H9 (cell line): ENCODE data around the gene KIAA0513. TPM values are rescaled to one million over a fixed set of nuclear protein-coding genes. Genes with fewer than 3 reads are reported as not detected.

Experiments used
- DNase-seq: peaks from one replicate; pipeline ENCODE4 v3.0.0-alpha.2; 2017
- H2AFZ ChIP-seq: one replicate; pipeline ENCODE4 v1.6.1; 2013; ENCODE audit warnings: mild to moderate bottlenecking, low read length, control low read depth, moderate library complexity
- H2AK5ac ChIP-seq: 2 replicates; pipeline ENCODE4 v1.6.1; 2013; ENCODE audit warnings: low read length, control low read depth, mixed read lengths; ENCODE audit not compliant: insufficient read length
- H2BK120ac ChIP-seq: one replicate; pipeline ENCODE4 v1.6.1; 2013; ENCODE audit warnings: low read depth, mild to moderate bottlenecking, low read length, control low read depth, inconsistent platforms; ENCODE audit not compliant: poor library complexity, severe bottlenecking
- H2BK12ac ChIP-seq: 2 replicates; pipeline ENCODE4 v1.6.1; 2013; ENCODE audit warnings: low read length, control low read depth, mixed read lengths, low read depth; ENCODE audit not compliant: insufficient read length
- H2BK15ac ChIP-seq: 2 replicates; pipeline ENCODE4 v1.6.1; 2013; ENCODE audit warnings: low read depth, low read length, control low read depth
- H2BK20ac ChIP-seq: one replicate; pipeline ENCODE4 v1.6.1; 2013; ENCODE audit warnings: low read depth, mild to moderate bottlenecking, low read length, control low read depth, inconsistent platforms; ENCODE audit not compliant: poor library complexity, severe bottlenecking
- H2BK5ac ChIP-seq: 2 replicates; pipeline ENCODE4 v1.6.1; 2013; ENCODE audit warnings: low read length, control low read depth, mixed read lengths; ENCODE audit not compliant: insufficient read length
- H3K14ac ChIP-seq: 2 replicates; pipeline ENCODE4 v1.6.1; 2013; ENCODE audit warnings: low read length, control low read depth; ENCODE audit not compliant: insufficient read depth
- H3K18ac ChIP-seq: 2 replicates; pipeline ENCODE4 v1.6.1; 2013; ENCODE audit warnings: low read depth, mild to moderate bottlenecking, mixed read lengths, low read length, control low read depth; ENCODE audit not compliant: insufficient read length
- H3K23ac ChIP-seq: 2 replicates; pipeline ENCODE4 v1.6.1; 2013; ENCODE audit warnings: low read length, control low read depth, mixed read lengths, low read depth; ENCODE audit not compliant: insufficient read length
- H3K23me2 ChIP-seq: 2 replicates; pipeline ENCODE4 v1.6.1; 2013; ENCODE audit warnings: low read depth, mild to moderate bottlenecking, mixed read lengths, low read length, control low read depth; ENCODE audit not compliant: insufficient read length, poor library complexity, severe bottlenecking
- H3K27ac ChIP-seq: 2 replicates; pipeline ENCODE4 v1.5.1; 2013; ENCODE audit warnings: low read length, control low read depth, mixed read lengths, low read depth; ENCODE audit not compliant: insufficient read length
- H3K27me3 ChIP-seq: 2 replicates; pipeline ENCODE4 v1.6.1; 2013; ENCODE audit warnings: low read length, control low read depth, inconsistent platforms; ENCODE audit not compliant: insufficient read depth
- H3K4ac ChIP-seq: 2 replicates; pipeline ENCODE4 v1.6.1; 2013; ENCODE audit warnings: low read depth, mild to moderate bottlenecking, control low read depth, inconsistent platforms, low read length, moderate library complexity
- H3K4me1 ChIP-seq: 2 replicates; pipeline ENCODE4 v1.6.1; 2013; ENCODE audit warnings: low read length, control low read depth, inconsistent platforms; ENCODE audit not compliant: insufficient read depth
- H3K4me2 ChIP-seq: 2 replicates; pipeline ENCODE4 v1.6.1; 2013; ENCODE audit warnings: low read length, control low read depth, mixed read lengths; ENCODE audit not compliant: insufficient read length, insufficient read depth
- H3K56ac ChIP-seq: 2 replicates; pipeline ENCODE4 v1.6.1; 2013; ENCODE audit warnings: low read depth, mild to moderate bottlenecking, mixed read lengths, low read length, control low read depth; ENCODE audit not compliant: insufficient read length
- H3K79me1 ChIP-seq: 2 replicates; pipeline ENCODE4 v1.6.1; 2013; ENCODE audit warnings: low read depth, mild to moderate bottlenecking, moderate library complexity, low read length, control low read depth, inconsistent platforms; ENCODE audit not compliant: insufficient read depth, poor library complexity, severe bottlenecking
- H3K79me2 ChIP-seq: 2 replicates; pipeline ENCODE4 v1.6.1; 2013; ENCODE audit warnings: low read length, control low read depth, inconsistent platforms; ENCODE audit not compliant: insufficient read depth
- H3K9ac ChIP-seq: 2 replicates; pipeline ENCODE4 v1.6.1; 2013; ENCODE audit warnings: low read length, control low read depth, mixed read lengths; ENCODE audit not compliant: insufficient read length; ENCODE audit errors: extremely low read depth
- H3K9me3 ChIP-seq: one replicate; pipeline ENCODE4 v1.6.1; 2013; ENCODE audit warnings: low read depth, low read length, inconsistent platforms; ENCODE audit not compliant: control insufficient read depth
- H3T11ph ChIP-seq: one replicate; pipeline ENCODE4 v1.6.1; 2013; ENCODE audit warnings: mild to moderate bottlenecking, low read length, control low read depth, inconsistent platforms
- H4K20me1 ChIP-seq: one replicate; pipeline ENCODE4 v1.6.1; 2013; ENCODE audit not compliant: control insufficient read depth, insufficient read length, insufficient read depth
- H4K5ac ChIP-seq: 2 replicates; pipeline ENCODE4 v1.6.1; 2013; ENCODE audit warnings: low read depth, mild to moderate bottlenecking, mixed read lengths, low read length, control low read depth; ENCODE audit not compliant: insufficient read length
- H4K8ac ChIP-seq: replicated peaks from 2 replicates; pipeline ENCODE4 v1.6.1; 2013; ENCODE audit warnings: low read length, control low read depth, mixed read lengths, low read depth; ENCODE audit not compliant: insufficient read length
- H4K91ac ChIP-seq: 2 replicates; pipeline ENCODE4 v1.6.1; 2013; ENCODE audit warnings: low read depth, mild to moderate bottlenecking, moderate library complexity, mixed read lengths, low read length, control low read depth; ENCODE audit not compliant: insufficient read length
- H3K27ac Mint-ChIP-seq, 3 experiments: 2 replicates in 2 of 3; 3 replicates in 1 of 3; pipeline ENCODE4 v1.8.0; 2020 to 2021; ENCODE audit warnings: mixed read lengths in 3 of 3, mild to moderate bottlenecking in 1 of 3, moderate library complexity in 1 of 3
- H3K27me3 Mint-ChIP-seq: 2 replicates; pipeline ENCODE4 v1.8.0; 2021; ENCODE audit warnings: low read depth, mild to moderate bottlenecking, moderate library complexity, mixed read lengths
- H3K36me3 Mint-ChIP-seq, 3 experiments: 2 replicates in 2 of 3; 3 replicates in 1 of 3; pipeline ENCODE4 v1.8.0; 2020 to 2021; ENCODE audit warnings: low read depth in 3 of 3, mixed read lengths in 3 of 3; ENCODE audit not compliant: insufficient read depth in 1 of 3
- H3K4me1 Mint-ChIP-seq, 2 experiments: 2 replicates each; pipeline ENCODE4 v1.8.0; 2020; ENCODE audit warnings: mixed read lengths in 2 of 2
- H3K4me3 Mint-ChIP-seq, 2 experiments: 2 replicates in 1 of 2; 3 replicates in 1 of 2; pipeline ENCODE4 v1.8.0; 2020 to 2021; ENCODE audit warnings: mild to moderate bottlenecking in 2 of 2, mixed read lengths in 2 of 2, moderate library complexity in 1 of 2
- H3K9me3 Mint-ChIP-seq, 2 experiments: 2 replicates in 1 of 2; 3 replicates in 1 of 2; pipeline ENCODE4 v1.8.0; 2020; ENCODE audit warnings: mild to moderate bottlenecking in 2 of 2, mixed read lengths in 2 of 2, moderate library complexity in 1 of 2
- CTCF ChIP-seq: fragments of 200-600 bp; sonication (generic); conservative IDR thresholded peaks from 3 replicates; pipeline ENCODE4 v1.8.0; 2021; ENCODE audit warnings: antibody characterized with exemption, mild to moderate bottlenecking
- whole genome bisulfite sequencing: extraction: QIAGEN DNeasy Blood & Tissue Kit; methylation state at CpG from one replicate; pipeline ENCODE4 v1.1.7; 2013; ENCODE audit warnings: missing lambda C conversion rate, low lambda C conversion rate, mixed read lengths; ENCODE audit not compliant: insufficient read length; ENCODE audit errors: extremely low coverage; 5-methylcytosine and 5-hydroxymethylcytosine counted together
- total RNA-seq: library from RNA; stranded (reverse); gene quantifications from 2 replicates; pipeline ENCODE4 v1.2.1, GENCODE V29; 2021

KIAA0513 gene
- total RNA-seq, 1 experiment from 2014 or later, result 4.7 TPM

GRCh38 chr16:85125570-85126393, 98.2 kb downstream of the KIAA0513 start:
- Histone ChIP-seq H4K91ac (no peak overlapping the region), H3K4ac (no peak overlapping the region), H2BK5ac (no peak overlapping the region), H3T11ph (no peak overlapping the region), H3K79me1 (no peaks in the 10 kb centered on the region), H2BK120ac (no peak overlapping the region), H3K14ac (no peak overlapping the region), H2BK20ac (no peak overlapping the region), H3K27me3 (no peaks in the 10 kb centered on the region), H3K4me2 (no peak overlapping the region), H3K27ac (no peak overlapping the region), H4K5ac (no peak overlapping the region), H3K56ac (no peak overlapping the region), H3K23ac (no peak overlapping the region), H3K9ac (no peak overlapping the region), H3K9me3 (no peaks in the 10 kb centered on the region), H3K23me2 (no peaks in the 10 kb centered on the region), H2BK12ac (no peak overlapping the region), H2AK5ac (no peak overlapping the region), H4K20me1 (no peaks in the 10 kb centered on the region), H3K4me1 (peaks cover 3% of the 10 kb centered on the region; the same call in 1 of the 2 replicates), H4K8ac (no peak overlapping the region), H3K18ac (no peak overlapping the region), H2BK15ac (no peak overlapping the region), H2AFZ (no peak overlapping the region), H3K79me2 (no peaks in the 10 kb centered on the region)
- no CpG with 5 or more reads among the region's 16 CpGs for WGBS
- peaks cover 16% of the 10 kb centered on the region for H3K27me3 Mint-ChIP-seq
- no peaks in the 10 kb centered on the region; a peak in 1 of 7 replicates for H3K36me3 Mint-ChIP-seq
- H3K4me1 Mint-ChIP-seq, result peaks cover 29 to 34% of the 10 kb centered on the region in 2 experiments
- H3K27ac Mint-ChIP-seq, result peak overlapping the region in 1 of 3 experiments; percentile 73; a peak in 1 of 7 replicates
- DNase-seq, result no peak
- no peak for TF ChIP-seq CTCF
- peaks cover 0 to 9% of the 10 kb centered on the region in 2 experiments; a peak in 3 of 5 replicates for H3K9me3 Mint-ChIP-seq
- no peak overlapping the region for H3K4me3 Mint-ChIP-seq
